HG03025 (cell line): ENCODE results near the gene CTAG1B.
"Not testable (repeated sequence)": the region's sequence is repeated elsewhere in the genome, so short reads cannot be mapped to it uniquely, and the experiment has no call there.

Source experiments
- ATAC-seq: cut with Tn5 transposase; IDR thresholded peaks from one replicate; pipeline ENCODE4 v1.9.1; 2021; ENCODE audit warnings: mild to moderate bottlenecking, moderate library complexity; ENCODE audit not compliant: unreplicated experiment, low FRiP score

CTAG1B gene

DNA sequence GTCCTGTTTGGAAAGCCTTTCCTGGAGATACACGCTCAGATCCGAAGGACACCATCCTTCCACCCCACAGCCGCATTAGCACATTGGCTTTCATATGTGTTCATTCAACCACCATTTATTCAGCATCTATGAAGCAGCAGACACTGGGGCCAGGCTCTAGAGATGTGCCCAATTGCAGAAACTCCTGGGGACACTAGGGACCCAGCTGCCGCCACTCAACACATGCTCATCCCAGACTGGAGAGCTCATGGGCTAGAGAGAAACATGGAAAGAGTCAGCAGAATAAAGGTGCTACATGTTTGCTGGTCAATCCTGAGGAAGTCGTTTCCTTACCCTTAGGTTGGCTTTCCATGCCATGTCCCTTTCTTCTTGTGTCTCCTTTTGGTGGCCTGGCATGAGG is 26.6 kb downstream of the CTAG1B start:
- no peak for ATAC-seq

DNA sequence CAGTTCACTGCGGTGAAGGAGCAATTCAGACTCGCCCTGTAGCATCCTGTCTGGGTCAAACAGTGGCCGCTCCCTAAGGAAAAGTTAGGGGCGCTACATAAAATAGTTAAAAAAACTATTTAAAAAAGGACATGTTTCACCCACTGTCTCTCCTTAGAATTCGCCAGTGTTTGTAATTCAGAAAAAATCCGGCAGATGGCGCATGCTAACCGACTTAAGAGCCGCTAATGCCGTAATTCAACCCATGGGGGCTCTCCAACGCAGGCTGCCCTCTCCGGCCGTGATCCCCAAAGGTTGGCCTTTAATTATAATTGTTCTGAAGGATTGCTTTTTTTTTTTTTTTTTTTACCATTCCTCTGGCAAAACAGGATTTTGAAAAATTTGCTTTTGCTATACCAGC is 28.7 kb downstream of the CTAG1B start:
- ATAC-seq = not testable (repeated sequence)

DNA sequence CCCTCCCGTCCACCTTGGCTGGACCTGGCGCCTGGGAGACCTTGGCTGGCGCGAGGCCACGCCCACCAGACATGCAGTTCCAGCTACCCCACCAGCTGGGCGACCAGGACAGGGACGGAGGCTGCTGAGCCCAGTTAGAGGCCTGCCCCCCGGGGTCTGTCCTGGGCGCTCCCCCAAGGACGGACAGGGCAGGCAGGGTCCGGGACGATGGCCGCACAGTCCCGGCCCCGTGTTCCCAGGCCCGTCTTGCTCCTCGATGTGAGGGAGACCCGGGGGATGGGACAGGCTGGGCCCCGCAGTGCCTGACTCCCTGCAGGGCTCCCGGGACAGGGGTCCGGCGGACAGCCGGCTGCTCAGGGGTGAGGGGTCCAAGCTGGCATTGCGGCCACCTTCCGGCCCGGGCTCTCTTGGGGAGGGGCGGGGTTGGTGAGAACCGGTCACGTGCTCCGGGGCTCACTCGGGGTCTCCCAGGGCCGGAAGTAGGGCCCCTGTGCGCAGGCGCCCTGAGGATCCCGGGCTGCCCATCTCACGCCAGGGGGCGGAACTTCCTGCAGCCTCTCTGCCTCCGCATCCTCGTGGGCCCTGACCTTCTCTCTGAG is 34.4 kb downstream of the CTAG1B start, which contains the start of gene CTAG1A:
CTAG1A (plus strand) TSS at position 549 of the 599 bp plus-strand sequence. CDS start 74 bp downstream, outside the sequence.
- ATAC-seq = not testable (repeated sequence)

GRCh38 chrX:154582994-154583393 is 36.1 kb downstream of the CTAG1B start:
- ATAC-seq = not testable (repeated sequence)

DNA sequence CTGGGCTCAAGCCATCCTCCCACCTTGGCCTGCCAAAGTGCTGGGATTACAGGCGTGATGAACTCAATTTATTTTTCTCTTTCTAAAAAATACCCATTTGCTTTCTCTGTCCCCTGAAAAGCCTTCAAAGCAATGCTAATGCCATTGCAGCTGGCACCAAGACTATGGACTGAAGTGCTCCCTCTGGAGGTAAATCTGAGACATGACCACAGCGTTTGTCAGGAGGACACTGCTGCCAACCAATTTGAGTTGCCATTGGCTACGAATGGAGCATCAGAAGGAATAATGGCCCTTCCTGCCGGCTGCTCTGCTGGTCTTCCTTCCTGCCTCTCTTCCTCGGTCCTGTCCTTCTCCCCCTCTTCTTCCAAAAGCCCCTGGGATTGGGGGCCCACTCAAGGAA is 44.0 kb downstream of the CTAG1B start:
- not testable (repeated sequence) for ATAC-seq

GRCh38 chrX:154573061-154573460 is 46.0 kb downstream of the CTAG1B start:
- ATAC-seq = not testable (repeated sequence)

DNA sequence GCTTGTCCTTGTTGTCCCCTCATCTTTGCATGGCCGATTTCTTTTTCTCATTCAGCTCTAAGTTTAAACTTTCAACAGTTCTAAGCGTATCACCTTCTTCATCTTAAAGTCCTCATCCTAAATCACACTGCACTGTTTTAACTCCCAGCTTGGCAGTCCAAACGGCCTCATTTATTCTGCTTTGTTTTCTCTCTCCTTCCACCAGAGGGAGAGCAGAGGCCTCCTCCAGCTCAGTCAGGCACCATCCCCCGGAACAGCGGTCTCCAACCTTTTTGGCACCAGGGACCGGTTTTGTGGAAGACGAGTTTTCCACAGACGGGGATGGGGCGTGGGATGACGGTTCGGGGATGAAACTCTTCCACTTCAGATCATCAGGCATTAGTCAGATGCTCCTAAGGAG is 48.7 kb downstream of the CTAG1B start:
- not testable (repeated sequence) for ATAC-seq
